ENCODE data around the gene DDX20. TPM values are rescaled to one million over a fixed set of nuclear protein-coding genes. Genes with fewer than 3 reads are reported as not detected.

Gene DDX20
- total and polyA plus RNA-seq, 8 donors, result 0.58 to 55.6 (median 9.6) TPM

DNA sequence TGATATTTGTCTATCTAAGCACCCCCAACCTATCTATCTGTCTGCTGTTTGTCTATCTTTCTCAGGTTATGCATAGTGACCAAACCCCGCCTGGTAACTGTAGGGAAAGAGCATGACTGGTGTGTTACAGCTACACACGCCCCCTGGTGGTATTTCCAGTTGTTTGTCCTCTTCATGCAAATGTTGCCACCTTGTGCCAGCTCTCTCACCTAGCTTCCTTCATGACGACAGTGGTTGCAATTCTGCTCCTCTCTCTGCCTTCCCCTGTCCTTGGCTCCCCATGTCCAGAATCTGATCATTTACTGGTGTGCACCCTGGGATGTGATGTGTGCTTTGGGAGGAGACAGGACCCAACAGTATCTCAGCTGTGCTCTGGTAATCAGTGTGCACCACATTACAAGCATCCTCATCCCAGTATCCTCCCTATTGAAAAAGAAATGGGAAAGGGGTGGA, 8.4 kb upstream of the DDX20 start:
- no peak overlapping the region for H3K4me3 ChIP-seq
- peak; percentile 70 to 74 for DNase-seq
- TF ChIP-seq, protein P1, sequence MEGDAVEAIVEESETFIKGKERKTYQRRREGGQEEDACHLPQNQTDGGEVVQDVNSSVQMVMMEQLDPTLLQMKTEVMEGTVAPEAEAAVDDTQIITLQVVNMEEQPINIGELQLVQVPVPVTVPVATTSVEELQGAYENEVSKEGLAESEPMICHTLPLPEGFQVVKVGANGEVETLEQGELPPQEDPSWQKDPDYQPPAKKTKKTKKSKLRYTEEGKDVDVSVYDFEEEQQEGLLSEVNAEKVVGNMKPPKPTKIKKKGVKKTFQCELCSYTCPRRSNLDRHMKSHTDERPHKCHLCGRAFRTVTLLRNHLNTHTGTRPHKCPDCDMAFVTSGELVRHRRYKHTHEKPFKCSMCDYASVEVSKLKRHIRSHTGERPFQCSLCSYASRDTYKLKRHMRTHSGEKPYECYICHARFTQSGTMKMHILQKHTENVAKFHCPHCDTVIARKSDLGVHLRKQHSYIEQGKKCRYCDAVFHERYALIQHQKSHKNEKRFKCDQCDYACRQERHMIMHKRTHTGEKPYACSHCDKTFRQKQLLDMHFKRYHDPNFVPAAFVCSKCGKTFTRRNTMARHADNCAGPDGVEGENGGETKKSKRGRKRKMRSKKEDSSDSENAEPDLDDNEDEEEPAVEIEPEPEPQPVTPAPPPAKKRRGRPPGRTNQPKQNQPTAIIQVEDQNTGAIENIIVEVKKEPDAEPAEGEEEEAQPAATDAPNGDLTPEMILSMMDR (IDR thresholded peaks at IDR 0.05), result peak in 5 of 7 experiments; percentile 47 to 74 (median 64)
- TF ChIP-seq POLR2A (IDR thresholded peaks at IDR 0.05) (no peak), POLR2AphosphoS5 (IDR thresholded peaks at IDR 0.05) (no peak), EP300 (IDR thresholded peaks at IDR 0.05) (no peak)
- no peaks in the 10 kb centered on the region for H3K36me3 ChIP-seq
- intact Hi-C loops (cut with DNase I; ENCODE audit: low total_unique reads), result loop anchor here (10.0 kb wide), 1 partner anchor 263 kb away; no protein-coding TSS in a partner anchor
- peak overlapping the region in 1 of 5 donors; percentile 43 for H3K27ac ChIP-seq
- WGBS, 5 donors, result 15 to 37% (median 19%) methylated on average over 3 of the region's 3 CpGs
- peaks cover 0 to 17% (median 0%) of the 10 kb centered on the region in 4 donors for H3K4me1 ChIP-seq
- no peaks in the 10 kb centered on the region for H3K9me3 ChIP-seq
- H3K27me3 ChIP-seq, result peaks cover 0 to 2% (median 0%) of the 10 kb centered on the region in 3 donors

DNA sequence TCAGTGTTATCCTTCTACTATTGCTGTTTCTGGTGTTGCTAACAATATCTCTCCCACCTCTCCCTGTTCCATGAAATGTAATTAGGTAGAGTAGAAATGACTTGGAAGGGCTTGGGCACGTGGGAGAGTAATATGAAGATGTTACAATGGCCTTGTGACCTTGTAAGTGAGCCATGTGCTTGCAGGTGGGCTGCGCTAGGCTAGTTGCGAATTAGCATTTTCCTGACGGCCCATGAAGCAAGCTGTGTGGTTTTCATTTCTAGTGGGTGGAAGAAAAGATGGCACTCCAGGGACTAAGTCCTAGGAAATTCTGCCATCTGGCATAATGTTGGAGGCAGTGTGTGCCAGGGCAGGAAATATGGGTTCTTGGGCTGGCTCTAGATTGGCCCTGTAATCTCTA, 7.8 kb upstream of the DDX20 start:
- no peak overlapping the region for H3K27ac ChIP-seq
- TF ChIP-seq, protein P1 (IDR thresholded peaks at IDR 0.05), result no peak
- TF ChIP-seq POLR2A (IDR thresholded peaks at IDR 0.05) (no peak), POLR2AphosphoS5 (IDR thresholded peaks at IDR 0.05) (no peak)
- H3K4me3 ChIP-seq, result no peak overlapping the region
- H3K36me3 ChIP-seq, result no peaks in the 10 kb centered on the region
- intact Hi-C loops (cut with DNase I; ENCODE audit: low total_unique reads), result loop anchor here (10.0 kb wide), 1 partner anchor 263 kb away; no protein-coding TSS in a partner anchor
- H3K4me1 ChIP-seq, result peaks cover 0 to 17% (median 0%) of the 10 kb centered on the region in 4 donors
- no peaks in the 10 kb centered on the region for H3K9me3 ChIP-seq
- no peak for DNase-seq
- no peaks in the 10 kb centered on the region for H3K27me3 ChIP-seq
- 81 to 90% (median 84%) methylated on average over 4 of the region's 4 CpGs for WGBS, 5 donors

GRCh38 chr1:111749628-111750027, 6.1 kb upstream of the DDX20 start:
- 63 to 91% (median 85%) methylated on average over 3 of the region's 3 CpGs for WGBS, 5 donors
- TF ChIP-seq POLR2A (IDR thresholded peaks at IDR 0.05), result no peak
- TF ChIP-seq, protein P1 (IDR thresholded peaks at IDR 0.05), result no peak
- TF ChIP-seq POLR2AphosphoS5 (IDR thresholded peaks at IDR 0.05), result no peak
- H3K27ac ChIP-seq, result no peak overlapping the region
- no peak overlapping the region for H3K4me3 ChIP-seq
- intact Hi-C loops (cut with DNase I; ENCODE audit: low total_unique reads), result loop anchor here (10.0 kb wide), 1 partner anchor 265 kb away; no protein-coding TSS in a partner anchor
- H3K4me1 ChIP-seq, result peaks cover 0 to 22% (median 3%) of the 10 kb centered on the region in 4 donors
- H3K36me3 ChIP-seq, result no peaks in the 10 kb centered on the region
- H3K9me3 ChIP-seq, result no peaks in the 10 kb centered on the region
- no peaks in the 10 kb centered on the region for H3K27me3 ChIP-seq
- no peak for DNase-seq

GRCh38 chr1:111750856-111751255, 4.8 kb upstream of the DDX20 start:
- H3K9me3 ChIP-seq, result no peaks in the 10 kb centered on the region
- peaks cover 0 to 25% (median 9%) of the 10 kb centered on the region in 4 donors for H3K4me1 ChIP-seq
- H3K36me3 ChIP-seq, result no peaks in the 10 kb centered on the region
- peak overlapping the region in 1 of 5 donors; percentile 26 for H3K27ac ChIP-seq
- no peak overlapping the region for H3K4me3 ChIP-seq
- DNase-seq, result no peak
- TF ChIP-seq POLR2A (IDR thresholded peaks at IDR 0.05), result no peak
- TF ChIP-seq, protein P1 (IDR thresholded peaks at IDR 0.05), result no peak
- TF ChIP-seq EP300 (IDR thresholded peaks at IDR 0.05), result no peak
- no peak for TF ChIP-seq POLR2AphosphoS5 (IDR thresholded peaks at IDR 0.05)
- intact Hi-C loops (cut with DNase I; ENCODE audit: low total_unique reads), result no loop called here
- WGBS, 5 donors, result 53 to 69% (median 57%) methylated on average over 2 of the region's 2 CpGs
- no peaks in the 10 kb centered on the region for H3K27me3 ChIP-seq
